GM21786 (cell line): ENCODE measurements around the gene RUNX3.
"Not testable (repeated sequence)": the region's sequence is repeated elsewhere in the genome, so short reads cannot be mapped to it uniquely, and the experiment has no call there.

Experiments
- ATAC-seq: cut with Tn5 transposase; IDR thresholded peaks from one replicate; pipeline ENCODE4 v1.9.1; 2021; ENCODE audit not compliant: unreplicated experiment

The RUNX3 gene

DNA sequence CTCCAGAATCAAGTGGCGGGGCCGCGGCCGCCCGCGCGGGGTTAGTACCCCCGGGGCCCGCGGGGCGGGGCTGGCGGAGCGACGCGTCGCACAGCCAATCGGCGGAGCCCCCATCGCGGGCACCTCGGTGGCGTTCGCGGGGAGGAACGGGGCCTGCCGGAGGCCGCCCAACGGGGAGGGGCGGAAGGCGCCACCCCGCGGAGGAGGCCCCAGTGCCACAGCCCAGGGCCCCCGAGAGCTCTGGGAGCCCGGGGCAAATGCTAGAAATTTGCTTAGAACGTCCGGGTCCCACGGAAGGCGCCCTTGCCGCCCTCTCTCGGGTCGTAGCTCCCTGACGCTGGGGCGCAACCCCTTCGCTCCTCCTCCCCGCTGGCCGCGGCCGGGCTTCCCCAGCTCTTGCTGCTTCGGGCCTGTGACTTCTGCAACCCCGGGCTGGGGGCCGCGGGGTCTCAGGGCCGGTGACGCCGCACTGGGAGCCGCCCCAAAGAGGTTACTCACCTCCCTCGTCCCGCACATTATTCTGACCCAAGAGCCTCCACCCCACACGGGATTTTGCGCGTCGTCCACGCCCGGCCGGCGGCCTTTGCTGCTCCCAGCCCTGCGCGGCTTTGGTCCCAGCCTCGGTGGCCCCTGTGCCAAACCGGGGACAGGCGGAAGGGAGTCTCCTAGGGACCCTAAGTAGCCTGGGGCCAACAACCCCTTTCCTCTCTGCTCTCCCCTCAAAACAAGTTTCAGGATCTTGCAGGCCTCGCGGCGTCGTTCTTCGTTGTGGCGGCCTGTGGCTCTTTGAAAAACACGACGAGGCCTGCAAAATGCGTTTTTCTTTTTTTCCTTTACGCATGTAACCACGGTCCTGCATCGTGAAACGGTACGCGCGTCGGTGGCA lies at the start of gene RUNX3:
RUNX3 (minus strand) TSS at position 17 of the 886 bp plus-strand sequence. CDS start 408 bp downstream, outside the sequence.
- peak; percentile 74 for ATAC-seq

DNA sequence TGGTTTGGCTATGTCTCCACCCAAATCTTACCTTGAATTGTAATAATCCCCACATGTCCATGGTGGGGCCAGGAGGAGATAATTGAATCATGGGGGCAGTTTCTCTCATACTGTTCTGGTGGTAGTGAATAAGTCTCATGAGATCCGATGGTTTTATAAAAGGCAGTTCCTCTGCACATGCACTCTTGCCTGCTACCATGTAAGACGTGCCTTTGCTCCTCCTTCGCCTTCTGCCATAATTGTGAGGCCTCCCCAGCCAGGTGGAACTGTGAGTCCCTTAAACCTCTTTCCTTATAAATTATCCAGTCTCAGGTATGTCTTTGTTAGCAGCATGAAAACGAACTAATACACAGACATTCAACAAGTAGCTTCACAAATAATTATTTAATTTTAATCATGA lies 49.2 kb upstream of the RUNX3 start:
- ATAC-seq, result not testable (repeated sequence)

DNA sequence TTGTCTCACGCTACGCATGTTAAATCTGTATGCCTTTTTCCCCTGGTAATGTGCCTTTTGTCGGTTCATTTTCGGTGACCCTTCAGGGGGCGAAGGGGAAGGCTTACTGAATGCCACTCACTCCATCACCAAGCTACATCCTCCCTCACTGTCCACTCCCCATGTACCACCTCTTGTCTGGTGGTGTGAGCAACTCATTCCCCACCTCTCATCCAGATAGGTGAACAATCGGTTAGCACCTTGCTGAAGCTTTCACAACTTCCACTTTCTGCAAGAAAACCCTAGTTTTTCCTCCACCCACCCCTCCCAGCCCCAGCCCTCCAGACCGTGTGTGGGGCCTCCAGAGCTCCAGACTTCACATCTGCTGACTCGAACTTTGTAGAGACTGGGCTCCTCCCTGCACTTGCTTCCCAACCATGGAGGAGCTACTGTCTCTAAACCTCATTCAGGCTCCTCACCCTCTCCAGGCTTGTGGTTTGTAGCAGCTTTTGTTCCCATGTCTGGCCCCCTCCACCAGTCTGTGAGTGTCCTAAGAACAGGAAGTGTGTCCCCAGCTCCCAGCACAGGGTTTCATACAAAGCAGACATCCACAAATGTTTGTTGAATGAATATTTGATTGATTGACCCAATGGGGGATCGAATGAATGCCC lies 48.4 kb upstream of the RUNX3 start:
- no peak for ATAC-seq

DNA sequence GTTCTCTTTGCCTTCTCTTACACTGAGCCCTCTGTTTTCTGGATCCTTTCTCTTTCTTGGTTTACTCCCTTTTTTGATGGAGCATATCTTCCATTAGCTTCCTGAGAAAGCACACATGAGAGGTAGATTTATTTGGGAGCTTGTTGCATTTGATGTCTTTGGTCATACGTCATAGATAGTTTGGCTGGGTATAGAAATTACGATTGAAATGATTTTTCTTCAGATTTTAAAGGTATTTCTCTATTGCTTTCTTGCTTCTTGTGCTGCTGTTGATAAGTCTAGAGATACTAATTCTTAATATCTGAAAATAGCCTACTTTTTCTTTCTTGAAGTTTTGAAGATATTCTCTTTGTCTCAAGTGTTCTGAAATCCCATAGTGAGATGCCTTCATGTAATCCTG lies 45.3 kb upstream of the RUNX3 start:
- no peak for ATAC-seq

DNA sequence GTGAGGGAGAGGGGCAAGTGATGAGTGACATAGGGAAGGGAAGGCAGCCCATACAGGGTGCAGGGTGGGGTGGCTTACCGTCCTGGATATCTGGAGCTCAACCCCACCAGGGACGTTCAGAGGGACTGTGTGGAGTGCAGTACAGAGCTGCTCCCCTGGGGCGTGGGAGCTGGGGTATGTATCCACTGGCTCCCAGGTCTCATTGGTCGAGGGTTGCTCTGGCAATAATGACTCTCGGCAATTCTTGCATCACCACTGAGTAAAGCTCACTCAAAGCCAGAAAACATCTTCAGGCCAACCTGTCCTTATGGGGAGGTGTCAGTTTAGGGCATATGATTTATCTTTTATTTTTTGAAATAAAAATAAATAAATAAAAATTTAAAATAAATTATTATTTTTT lies 43.2 kb upstream of the RUNX3 start:
- no peak for ATAC-seq

DNA sequence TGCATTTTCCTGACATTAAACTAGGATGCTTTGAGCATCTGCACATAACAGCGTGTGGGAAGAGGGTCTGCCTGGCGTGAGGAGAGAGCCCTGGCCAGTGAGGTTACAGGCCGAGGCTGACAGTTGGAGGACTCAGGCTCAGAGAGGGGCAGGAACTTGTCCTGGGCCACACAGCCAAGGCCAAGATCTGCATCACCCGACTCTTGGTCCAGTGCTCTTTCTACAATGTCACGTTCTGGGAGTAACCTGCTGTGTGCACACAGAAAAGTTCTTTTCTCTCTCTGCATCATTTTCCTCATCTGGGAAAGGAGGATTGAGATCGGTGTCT lies 42.8 kb upstream of the RUNX3 start:
- no peak for ATAC-seq

DNA sequence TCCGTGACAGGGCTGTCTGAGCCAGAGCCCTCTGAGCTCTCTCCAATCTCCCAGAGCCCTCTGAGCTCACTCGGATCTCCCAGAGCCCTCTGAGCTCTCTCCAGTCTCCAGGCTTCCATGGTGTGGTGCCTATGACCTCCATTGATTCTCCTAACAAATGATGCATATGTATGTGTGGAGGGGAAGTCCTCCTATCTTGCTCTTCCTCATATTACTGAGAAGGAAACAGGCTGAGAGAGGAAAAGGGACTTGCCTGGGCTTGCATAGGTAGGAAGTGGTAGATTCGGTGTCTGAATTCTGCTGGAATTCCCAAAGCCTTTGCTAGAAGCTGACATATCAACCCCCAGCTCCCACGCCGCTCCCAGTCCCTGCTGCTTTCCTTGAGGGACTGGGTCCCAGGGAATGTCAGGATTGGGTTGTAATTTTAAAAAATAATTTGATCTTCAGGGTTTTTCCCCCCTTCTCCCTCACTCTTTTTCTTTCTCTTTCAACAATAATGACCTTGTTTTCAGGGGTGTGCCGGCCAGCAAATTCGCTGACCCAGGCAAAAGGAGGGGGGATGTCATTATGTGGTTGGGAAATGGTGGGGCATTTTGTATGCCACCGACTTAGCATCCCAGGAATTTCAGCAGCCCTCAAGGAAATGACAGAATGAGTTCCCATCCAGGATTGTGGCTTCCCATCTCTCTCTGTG lies 42.3 kb upstream of the RUNX3 start:
- no peak for ATAC-seq

DNA sequence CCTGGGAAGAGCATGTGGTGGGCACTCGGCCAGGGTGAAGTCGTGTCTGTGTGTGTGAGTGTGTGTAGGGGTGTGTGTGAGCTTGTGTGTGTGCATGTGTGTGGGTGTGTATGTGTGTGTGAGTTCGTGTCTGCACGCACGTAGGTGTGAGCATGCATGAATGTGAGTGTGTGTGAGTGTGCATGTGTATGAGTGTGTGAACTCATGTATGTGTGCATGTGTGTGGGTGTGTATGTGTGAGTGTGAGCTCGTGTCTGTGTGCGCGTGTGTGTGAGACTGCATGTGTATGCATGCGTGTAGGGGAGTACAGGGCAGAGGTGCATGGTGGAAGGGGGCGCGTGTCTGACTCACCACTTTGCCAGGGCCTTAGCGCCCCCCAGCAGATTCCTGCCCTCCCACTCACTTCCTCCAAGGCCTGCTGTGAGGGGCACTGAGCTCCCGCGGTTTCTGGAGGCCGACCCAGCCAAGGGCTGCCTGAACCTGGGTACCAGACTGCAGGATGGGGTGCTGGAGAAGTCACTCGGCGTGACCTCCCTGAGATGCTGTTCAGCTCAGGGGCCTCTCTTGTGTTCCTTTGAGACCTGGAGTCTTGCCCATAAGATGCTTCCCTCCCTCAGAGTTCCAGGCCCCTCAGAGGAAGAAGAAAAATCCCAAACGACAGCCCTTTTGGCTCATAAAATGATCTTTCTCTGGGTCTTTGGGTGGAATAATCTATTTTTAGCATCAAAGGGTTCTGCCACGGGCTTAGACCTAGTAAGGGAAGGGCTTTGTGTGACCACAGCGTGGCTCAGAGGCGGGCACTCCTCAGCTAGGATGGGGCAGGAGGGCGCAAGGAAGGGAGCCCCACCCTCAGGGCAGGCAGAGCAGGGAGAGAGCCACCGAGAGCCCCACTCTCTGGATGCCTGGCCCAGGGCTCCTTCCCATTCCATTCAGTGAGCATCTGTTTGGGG lies 41.1 kb upstream of the RUNX3 start:
- ATAC-seq, result no peak

DNA sequence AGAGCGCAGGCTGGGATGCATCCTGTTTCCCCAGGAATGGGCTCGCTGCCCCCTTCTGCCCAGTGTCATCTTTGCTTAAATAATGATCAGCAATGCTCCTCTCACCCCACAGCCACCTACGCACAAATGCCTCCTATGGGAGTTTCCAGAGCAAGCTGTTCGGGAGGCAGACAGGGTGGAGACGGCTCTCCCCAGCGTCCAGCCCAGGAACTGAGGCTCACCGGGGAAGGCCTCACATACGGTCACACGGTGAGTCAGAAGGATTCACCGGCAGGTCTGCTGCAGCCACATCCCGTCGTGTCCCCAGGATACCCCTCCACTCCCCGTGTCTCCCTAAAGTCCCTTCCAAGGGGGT lies 40.3 kb upstream of the RUNX3 start:
- ATAC-seq, result no peak

DNA sequence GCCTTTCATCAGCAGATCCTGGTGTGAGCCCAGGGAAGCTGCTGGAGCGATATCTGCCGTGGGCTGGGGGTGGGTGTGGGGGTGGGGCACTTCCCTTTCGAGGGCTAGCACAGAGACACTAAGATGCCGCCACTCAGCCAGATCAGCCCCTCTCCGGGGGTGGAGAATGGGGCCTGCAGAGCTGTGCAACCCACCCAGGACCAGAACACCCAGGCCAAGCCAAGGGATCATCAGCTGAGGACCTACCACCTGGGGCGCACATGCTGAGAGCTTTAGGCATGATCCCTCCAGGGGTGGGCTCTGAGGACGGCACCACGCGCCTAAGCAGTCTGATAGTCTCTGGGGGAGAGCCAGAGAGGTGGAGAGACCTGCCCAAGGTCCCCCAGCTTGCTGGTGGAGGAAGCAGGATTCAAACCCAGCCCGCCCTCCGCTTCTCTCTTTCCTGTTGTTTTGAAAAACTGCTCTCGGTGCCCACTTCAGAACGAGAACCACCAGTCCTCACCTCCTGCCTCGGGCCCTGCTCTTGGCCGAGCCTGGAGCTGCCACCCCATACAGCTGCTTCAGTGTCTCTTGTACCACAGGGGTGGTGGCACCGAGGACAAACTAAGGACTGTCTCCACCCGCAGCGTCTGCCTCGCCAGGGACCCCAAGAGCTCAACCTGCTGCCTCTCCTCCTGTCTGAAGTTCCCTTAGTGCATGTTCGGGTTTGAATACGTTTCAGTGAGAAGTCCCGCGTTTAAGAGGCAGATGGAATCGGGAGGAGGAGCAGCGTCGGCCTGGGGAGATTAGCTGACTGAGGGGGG lies 39.7 kb upstream of the RUNX3 start:
- ATAC-seq, result no peak

DNA sequence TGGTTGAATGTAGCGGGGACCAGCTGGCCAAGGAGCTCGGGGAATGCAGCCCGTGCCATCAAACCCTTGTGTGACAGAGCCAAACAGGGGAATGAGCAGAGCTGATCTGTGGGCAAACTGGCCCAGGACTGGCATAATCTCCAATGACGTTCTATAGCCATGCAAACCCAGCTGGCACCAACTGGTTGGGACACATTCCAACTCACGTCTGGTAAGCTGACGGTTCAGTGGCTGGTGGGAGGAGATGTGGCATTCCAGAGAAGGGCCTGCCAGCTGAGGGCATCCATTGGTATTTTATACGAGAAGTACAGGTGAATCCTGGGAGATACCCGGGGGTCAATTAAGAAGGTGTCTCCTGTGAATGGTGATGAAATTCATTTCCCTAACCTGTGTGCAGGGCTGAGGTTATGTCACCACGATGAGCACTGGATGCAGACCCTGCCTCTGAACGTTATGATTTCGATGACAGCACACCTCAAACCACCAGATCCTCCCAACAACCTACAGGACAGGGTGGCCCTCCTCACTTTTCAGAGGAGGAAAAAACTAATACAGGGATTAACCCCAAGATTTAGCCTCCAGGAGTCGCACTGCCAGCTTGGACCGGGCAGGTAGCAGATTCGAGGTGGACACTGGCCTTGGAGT lies 39.0 kb upstream of the RUNX3 start:
- no peak for ATAC-seq

DNA sequence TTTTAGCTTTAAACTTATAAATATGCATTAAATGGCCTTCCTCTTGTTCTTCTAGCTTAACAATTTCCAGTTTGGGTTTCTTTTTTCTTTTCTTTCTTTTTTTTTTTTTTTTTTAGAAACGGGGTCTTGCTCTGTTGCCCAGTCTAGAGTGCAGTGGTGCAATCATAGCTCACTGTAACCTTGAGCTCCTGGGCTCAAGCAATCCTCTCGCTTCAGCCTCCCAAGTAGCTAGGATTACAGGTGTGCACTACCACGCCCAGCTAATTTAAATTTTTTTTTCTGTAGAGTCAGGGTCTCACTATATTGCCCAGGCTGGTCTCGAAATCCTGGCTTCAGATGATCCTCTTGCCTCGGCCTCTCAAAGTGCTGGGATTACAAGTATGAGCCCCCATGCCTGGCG lies 37.9 kb upstream of the RUNX3 start:
- ATAC-seq, result no peak

DNA sequence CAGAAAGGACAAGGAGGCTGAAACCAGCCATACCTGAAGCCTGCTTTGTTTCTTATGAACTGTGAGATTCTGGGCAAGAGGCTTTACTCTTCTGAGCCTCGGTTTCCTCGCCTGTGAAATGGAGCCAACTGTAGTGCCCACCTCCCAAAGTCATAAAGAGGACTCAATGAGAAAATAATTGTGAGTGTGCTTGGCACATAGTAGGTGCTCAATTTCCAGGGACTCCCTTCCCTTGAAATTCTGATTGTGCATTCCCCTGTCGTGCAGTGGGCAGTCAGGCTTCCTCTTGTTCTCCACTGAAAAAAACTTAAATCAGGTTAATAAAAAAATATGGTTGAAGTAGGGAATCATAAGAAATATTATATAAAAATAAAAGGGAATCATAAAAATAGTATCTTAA lies 37.5 kb upstream of the RUNX3 start:
- ATAC-seq, result no peak

DNA sequence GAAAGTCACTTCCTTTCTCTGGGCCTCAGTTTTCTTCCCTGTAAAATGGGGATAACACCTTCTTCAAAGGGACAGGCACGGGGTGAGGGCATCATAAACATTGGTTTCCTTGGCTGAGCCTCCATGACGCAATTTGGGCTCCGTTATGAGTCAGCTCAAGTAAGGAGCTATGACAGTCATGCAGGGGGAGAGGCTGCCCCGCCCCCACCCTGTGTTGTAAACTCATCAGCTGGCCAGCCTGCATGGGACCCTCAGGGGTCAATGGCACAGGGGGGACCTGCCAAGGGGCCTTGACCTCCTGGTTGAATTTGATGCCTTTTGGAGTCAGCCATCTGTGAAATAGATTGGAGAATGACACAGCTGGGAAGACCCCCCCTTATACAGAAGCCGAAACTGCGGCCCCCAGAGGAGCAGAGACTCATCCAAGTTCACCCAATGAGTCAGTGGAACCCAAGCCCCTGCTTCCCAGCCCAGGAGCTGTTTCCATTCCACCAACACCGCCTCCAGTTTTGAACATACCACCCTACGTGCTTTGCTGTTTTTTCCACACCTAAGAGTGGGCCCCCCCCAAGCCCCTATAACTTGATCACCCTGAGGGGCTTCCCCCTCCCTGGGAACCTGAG lies 36.8 kb upstream of the RUNX3 start:
- ATAC-seq, result no peak

DNA sequence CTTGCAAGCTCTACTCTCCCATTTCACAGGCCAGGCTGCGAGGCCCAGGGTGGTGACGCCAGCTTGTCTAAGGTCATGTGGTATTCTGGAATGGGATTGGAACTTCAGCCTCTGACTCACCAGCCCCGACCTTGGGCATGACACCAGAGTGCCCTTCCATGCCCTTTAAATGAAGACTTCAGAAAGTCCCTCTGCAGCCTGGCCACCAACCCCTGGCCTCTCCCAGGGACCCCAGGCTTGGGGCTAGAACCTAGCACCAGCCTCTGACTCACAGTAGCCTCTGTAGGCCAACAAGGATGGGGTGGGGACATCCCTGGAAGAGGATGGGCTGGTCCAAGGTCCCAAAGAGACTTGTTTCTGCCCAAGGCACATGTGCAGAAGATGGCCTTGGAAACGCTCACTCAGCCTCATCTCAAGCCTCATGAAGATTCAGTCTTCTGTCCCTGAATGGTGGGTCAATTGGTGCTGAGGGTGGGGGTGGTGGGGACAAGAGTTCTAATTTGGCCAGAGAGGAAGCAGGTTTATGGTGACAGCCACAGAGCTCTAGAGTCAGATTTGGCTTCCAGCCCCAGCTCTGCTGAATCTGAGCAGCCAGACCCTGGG lies 36.1 kb upstream of the RUNX3 start:
- no peak for ATAC-seq

DNA sequence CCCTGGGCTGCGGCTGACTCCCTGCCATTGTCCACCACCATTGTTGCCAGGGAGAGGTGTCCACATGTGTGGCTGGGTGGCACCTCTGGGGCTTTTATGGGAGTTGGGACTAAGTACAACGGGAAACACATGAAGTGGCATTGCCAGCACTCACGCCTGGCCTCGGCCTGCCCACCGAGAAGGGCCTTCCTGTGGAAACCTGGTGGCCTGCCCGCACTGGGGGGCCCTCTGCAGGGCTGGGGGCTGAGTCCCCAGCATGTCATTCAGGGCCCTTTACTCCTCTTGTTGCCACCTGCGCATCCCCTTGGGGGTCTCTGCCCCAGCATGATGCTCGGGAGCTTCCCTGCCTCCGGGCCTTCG lies 35.5 kb upstream of the RUNX3 start:
- ATAC-seq, result no peak

DNA sequence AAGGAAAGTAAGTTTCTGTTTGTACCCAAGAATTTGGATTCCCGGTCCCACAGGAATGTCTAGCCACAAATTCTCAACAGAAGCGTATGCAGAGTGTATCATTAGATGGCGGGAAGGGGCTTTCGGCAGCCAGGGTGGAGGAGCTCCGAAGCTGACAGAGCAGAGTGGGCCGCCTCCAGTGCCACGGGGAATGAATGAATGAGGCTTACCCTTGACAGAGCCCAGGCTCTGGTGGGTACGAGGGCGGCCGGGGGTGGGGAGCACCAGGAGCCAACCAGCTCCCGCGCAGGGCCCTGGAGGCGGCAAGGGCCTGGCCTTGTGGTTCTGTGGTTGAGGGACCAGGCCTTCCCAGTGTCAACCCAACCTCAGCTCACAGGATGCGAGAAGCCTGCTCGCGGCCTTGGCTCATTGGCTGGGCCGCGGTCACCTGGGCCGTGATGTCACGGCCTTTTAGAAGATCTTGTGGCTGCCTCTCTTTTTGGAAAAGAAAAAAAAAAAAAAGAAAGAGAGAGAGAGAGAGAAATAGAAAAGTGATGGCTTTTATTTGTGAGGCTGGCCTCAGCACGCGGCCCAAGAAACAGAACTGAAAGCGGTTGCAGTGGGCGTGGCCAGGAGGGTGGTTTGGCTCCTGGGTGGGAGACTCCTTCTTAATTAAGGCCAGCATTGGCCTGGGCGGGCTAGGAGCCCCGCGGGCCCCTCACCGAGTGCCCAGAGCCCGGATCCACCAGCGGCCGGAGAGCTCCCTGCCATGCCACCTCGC lies 34.9 kb upstream of the RUNX3 start:
- ATAC-seq, result peak; percentile 81
